Measurements from ENCODE around the gene CAPRIN2.

- TF ChIP-seq CTCF (IDR thresholded peaks at IDR 0.05; ENCODE audit: low read length) = no peak
- TF ChIP-seq EZH2 (optimal IDR thresholded peaks at IDR 0.05; ENCODE audit: low read depth, low read length) = no peak
Observed at GRCh38 chr12:30764251-30764650, 9.5 kb upstream of the CAPRIN2 start.
